SK-N-SH treated with all-trans-retinoic acid at 6 μM for 48 hours (cell line): ENCODE data around the gene HIPK3.

ENCODE experiments used
- ATAC-seq: fragments of 200-7000 bp; cut with Tn5 transposase; 3 replicates; pipeline ENCODE4 v1.9.1; 2020; ENCODE audit warnings: mild to moderate bottlenecking, moderate library complexity
- ARNTL ChIP-seq: fragments of 450-650 bp; formaldehyde crosslinking; IDR thresholded peaks from 2 replicates; pipeline ENCODE4 v1.5.0; 2020; ENCODE audit warnings: low read depth, mild to moderate bottlenecking, moderate library complexity, borderline replicate concordance
- BACH2 ChIP-seq: fragments of 250-450 bp; sonication (Bioruptor Pico); IDR thresholded peaks from 2 replicates; pipeline ENCODE4 v1.9.0; 2021; ENCODE audit warnings: mild to moderate bottlenecking, borderline replicate concordance
- CSDC2 ChIP-seq: fragments of 250-450 bp; sonication (Bioruptor Pico); IDR thresholded peaks from 2 replicates; pipeline ENCODE4 v1.5.0; 2020; ENCODE audit warnings: mild to moderate bottlenecking, moderate library complexity
- CSRNP3 ChIP-seq: fragments of 250-450 bp; sonication (Bioruptor Pico); IDR thresholded peaks from 2 replicates; pipeline ENCODE4 v1.5.1; 2021; ENCODE audit warnings: mild to moderate bottlenecking, moderate library complexity
- ESRRG ChIP-seq: fragments of 250-450 bp; sonication (Bioruptor Pico); IDR thresholded peaks from 2 replicates; pipeline ENCODE4 v1.6.1; 2021; ENCODE audit warnings: mild to moderate bottlenecking
- GLIS3 ChIP-seq: fragments of 250-450 bp; sonication (Bioruptor Pico); IDR thresholded peaks from 2 replicates; pipeline ENCODE4 v1.5.0; 2020; ENCODE audit warnings: mild to moderate bottlenecking, moderate library complexity
- ISL1 ChIP-seq: fragments of 250-450 bp; sonication (Bioruptor Pico); IDR thresholded peaks from 2 replicates; pipeline ENCODE4 v2.1.2; 2022; ENCODE audit warnings: mild to moderate bottlenecking, moderate library complexity
- OSR1 ChIP-seq: fragments of 250-450 bp; sonication (Bioruptor Pico); IDR thresholded peaks from 2 replicates; pipeline ENCODE4 v1.8.0; 2022; ENCODE audit warnings: moderate library complexity, mild to moderate bottlenecking, inconsistent platforms
- PATZ1 ChIP-seq: fragments of 250-450 bp; sonication (Bioruptor Pico); IDR thresholded peaks from 2 replicates; pipeline ENCODE4 v1.8.0; 2020; ENCODE audit warnings: mild to moderate bottlenecking, moderate library complexity, borderline replicate concordance
- POU6F1 ChIP-seq: fragments of 250-450 bp; sonication (Bioruptor Pico); IDR thresholded peaks from 2 replicates; pipeline ENCODE4 v1.8.0; 2021; ENCODE audit warnings: low read depth, mild to moderate bottlenecking, moderate library complexity, borderline replicate concordance
- PPARA ChIP-seq: fragments of 250-450 bp; sonication (Bioruptor Pico); IDR thresholded peaks from 2 replicates; pipeline ENCODE4 v1.5.0; 2020; ENCODE audit warnings: mild to moderate bottlenecking, borderline replicate concordance
- RARB ChIP-seq: fragments of 250-450 bp; sonication (Bioruptor Pico); IDR thresholded peaks from 2 replicates; pipeline ENCODE4 v1.8.0; 2021; ENCODE audit warnings: mild to moderate bottlenecking, moderate library complexity
- SNAI2 ChIP-seq: fragments of 250-450 bp; sonication (Bioruptor Pico); IDR thresholded peaks from 2 replicates; pipeline ENCODE4 v1.5.0; 2020; ENCODE audit warnings: mild to moderate bottlenecking, moderate library complexity
- TCF4 ChIP-seq: fragments of 250-450 bp; sonication (Bioruptor Pico); IDR thresholded peaks from 2 replicates; pipeline ENCODE4 v1.8.0; 2021; ENCODE audit warnings: mild to moderate bottlenecking, moderate library complexity, borderline replicate concordance
- TOX ChIP-seq: fragments of 250-450 bp; sonication (Bioruptor Pico); IDR thresholded peaks from 2 replicates; pipeline ENCODE4 v1.8.0; 2021; ENCODE audit warnings: mild to moderate bottlenecking, moderate library complexity, borderline replicate concordance
- TSHZ2 ChIP-seq: fragments of 250-450 bp; sonication (Bioruptor Pico); IDR thresholded peaks from 2 replicates; pipeline ENCODE4 v1.5.0; 2020; ENCODE audit warnings: mild to moderate bottlenecking, moderate library complexity
- ZC3H10 ChIP-seq: fragments of 250-450 bp; sonication (Bioruptor Pico); IDR thresholded peaks from 2 replicates; pipeline ENCODE4 v1.5.1; 2021; ENCODE audit warnings: mild to moderate bottlenecking, moderate library complexity
- ZFP3 ChIP-seq: fragments of 250-450 bp; sonication (Bioruptor Pico); IDR thresholded peaks from 2 replicates; pipeline ENCODE4 v1.5.0; 2020; ENCODE audit warnings: mild to moderate bottlenecking, moderate library complexity
- ZFP30 ChIP-seq: fragments of 450-650 bp; formaldehyde crosslinking; IDR thresholded peaks from 2 replicates; pipeline ENCODE4 v1.5.0; 2022; ENCODE audit warnings: mild to moderate bottlenecking, moderate library complexity
- ZNF70 ChIP-seq: fragments of 450-650 bp; formaldehyde crosslinking; IDR thresholded peaks from 2 replicates; pipeline ENCODE4 v1.5.0; 2020; ENCODE audit warnings: mild to moderate bottlenecking, moderate library complexity
- ZNF8 ChIP-seq: fragments of 450-650 bp; formaldehyde crosslinking; IDR thresholded peaks from 2 replicates; pipeline ENCODE4 v1.5.0; 2020; ENCODE audit warnings: mild to moderate bottlenecking, moderate library complexity

The HIPK3 gene

GRCh38 chr11:33362051-33362910 lies 105.1 kb downstream of the HIPK3 start:
- peak; percentile 77 for ATAC-seq

GRCh38 chr11:33366918-33367317 lies 109.7 kb downstream of the HIPK3 start:
- no peak for ATAC-seq
- no peak for TF ChIP-seq ZFP30
- no peak for TF ChIP-seq ISL1 (CRISPR knock-in tag)
- TF ChIP-seq PATZ1 = no peak
- TF ChIP-seq SNAI2 (CRISPR knock-in tag) = no peak
- TF ChIP-seq TSHZ2 (CRISPR knock-in tag) = no peak
- TF ChIP-seq ARNTL (CRISPR knock-in tag) = no peak
- TF ChIP-seq ZFP3 (CRISPR knock-in tag) = no peak
- TF ChIP-seq POU6F1 (CRISPR knock-in tag) = no peak
- no peak for TF ChIP-seq CSRNP3
- no peak for TF ChIP-seq BACH2 (CRISPR knock-in tag)
- no peak for TF ChIP-seq ESRRG (CRISPR knock-in tag)
- TF ChIP-seq CSDC2 (CRISPR knock-in tag) = no peak
- no peak for TF ChIP-seq PPARA (CRISPR knock-in tag)

More at GRCh38 chr11:33362051-33362910, 105.1 kb downstream of the HIPK3 start:
- TF ChIP-seq ESRRG (CRISPR knock-in tag) (no peak), ARNTL (CRISPR knock-in tag) (no peak), ZFP3 (CRISPR knock-in tag) (no peak), ZNF8 (CRISPR knock-in tag) (no peak), TCF4 (no peak), BACH2 (CRISPR knock-in tag) (no peak), PPARA (CRISPR knock-in tag) (no peak), ZFP30 (no peak), OSR1 (CRISPR knock-in tag) (no peak), ZC3H10 (CRISPR knock-in tag) (no peak), CSRNP3 (no peak), ZNF70 (no peak), PATZ1 (no peak), SNAI2 (CRISPR knock-in tag) (no peak), TOX (CRISPR knock-in tag) (no peak), POU6F1 (CRISPR knock-in tag) (no peak), GLIS3 (no peak), CSDC2 (CRISPR knock-in tag) (no peak), RARB (CRISPR knock-in tag) (no peak)
